PC-9 (cell line): Measurements from ENCODE around the gene DLGAP1. TPM values are rescaled to one million over a fixed set of nuclear protein-coding genes. Genes with fewer than 3 reads are reported as not detected.

Source experiments
- BruUV-seq: library from RNA; stranded (reverse); fragments of 400-500 nt; replicated peaks from 2 replicates; lab custom pipeline; 2021; lab: Mats Ljungman, UMichigan
- CTCF ChIA-PET: fragments of 300-600 bp; sonication (Branson Sonifier 250); formaldehyde crosslinking; loops from one replicate; lab custom pipeline; 2022; ENCODE audit warnings: antibody characterized with exemption; lab: Charles Lee
- POLR2A ChIA-PET: fragments of 300-600 bp; sonication (Branson Sonifier 250); formaldehyde crosslinking; loops from one replicate; lab custom pipeline; 2022; ENCODE audit warnings: antibody characterized with exemption; ENCODE audit not compliant: unreplicated experiment; lab: Charles Lee
- DNase-seq, 2 experiments: peaks; one replicate each; pipeline versions ENCODE4 v3.0.0 to v3.0.0-alpha.2; 2015 to 2022; ENCODE audit warnings: mixed read lengths in 1 of 2
- H2AFZ ChIP-seq: fragments of 200-600 bp; sonication (generic); 2 replicates; pipeline ENCODE4 v1.8.1; 2017; ENCODE audit warnings: antibody characterized with exemption
- H3F3A ChIP-seq: fragments of 200-600 bp; sonication (generic); 2 replicates; pipeline ENCODE4 v1.8.1; 2017; ENCODE audit warnings: antibody characterized with exemption, mild to moderate bottlenecking, low read depth; ENCODE audit not compliant: insufficient read depth
- H3K27ac ChIP-seq: fragments of 200-600 bp; sonication (generic); 2 replicates; pipeline ENCODE4 v1.6.1; 2016; ENCODE audit warnings: mixed run types
- H3K27me3 ChIP-seq: fragments of 200-600 bp; sonication (generic); 2 replicates; pipeline ENCODE4 v1.6.1; 2016; ENCODE audit warnings: low read depth, mixed run types; ENCODE audit not compliant: insufficient read depth
- H3K36me3 ChIP-seq: fragments of 200-600 bp; sonication (generic); 2 replicates; pipeline ENCODE4 v1.6.1; 2016; ENCODE audit warnings: low read depth, mixed run types
- H3K4me1 ChIP-seq: fragments of 200-600 bp; sonication (generic); replicated peaks from 2 replicates; pipeline ENCODE4 v1.6.1; 2016; ENCODE audit warnings: mixed run types; ENCODE audit not compliant: insufficient read depth
- H3K4me2 ChIP-seq: fragments of 200-600 bp; sonication (generic); 2 replicates; pipeline ENCODE4 v1.6.1; 2017; ENCODE audit warnings: mixed run types
- H3K4me3 ChIP-seq: fragments of 200-600 bp; sonication (generic); 2 replicates; pipeline ENCODE4 v1.6.1; 2016; ENCODE audit warnings: mixed run types
- H3K79me2 ChIP-seq: fragments of 200-600 bp; sonication (generic); 2 replicates; pipeline ENCODE4 v1.6.1; 2017; ENCODE audit warnings: low read depth, mixed run types
- H3K9me2 ChIP-seq: fragments of 200-600 bp; sonication (generic); 2 replicates; pipeline ENCODE4 v1.8.1; 2017; ENCODE audit warnings: mild to moderate bottlenecking; ENCODE audit not compliant: insufficient read depth
- H3K9me3 ChIP-seq: fragments of 200-600 bp; sonication (generic); 2 replicates; pipeline ENCODE4 v1.8.1; 2016; ENCODE audit warnings: low read depth; ENCODE audit not compliant: insufficient read depth
- H4K20me1 ChIP-seq: fragments of 200-600 bp; sonication (generic); 2 replicates; pipeline ENCODE4 v1.8.1; 2017; ENCODE audit not compliant: insufficient read depth
- CTCF ChIP-seq: fragments of 200-600 bp; sonication (generic); conservative IDR thresholded peaks from 2 replicates; pipeline ENCODE4 v1.6.1; 2017; ENCODE audit warnings: mixed run types, antibody characterized with exemption, mild to moderate bottlenecking, moderate library complexity
- EZH2 ChIP-seq: fragments of 200-600 bp; sonication (generic); IDR thresholded peaks from 2 replicates; pipeline ENCODE4 v1.8.0; 2017; ENCODE audit warnings: antibody characterized with exemption, low read depth
- intact Hi-C: fragments of 100-400 bp; cut with micrococcal nuclease; formaldehyde crosslinking; loops from one replicate; pipeline ENCODE4 v1.10.0; 2022; ENCODE audit not compliant: unreplicated experiment
- total RNA-seq: library from RNA; stranded (reverse); gene quantifications from 2 replicates; pipeline ENCODE4 v1.2.3, GENCODE V29; 2021

DLGAP1 gene
- total RNA-seq, 1 experiment from 2014 or later: not detected

- intact Hi-C loops: no loop called here
- BruUV-seq: no TSS peak
- no peaks in the 10 kb centered on the region for H3K79me2 ChIP-seq
- H3F3A ChIP-seq: no peaks in the 10 kb centered on the region; the same call in 1 of the 2 replicates
- H3K27ac ChIP-seq: no peak overlapping the region
- H2AFZ ChIP-seq: no peak overlapping the region
- H3K9me2 ChIP-seq: peaks cover 5% of the 10 kb centered on the region; the same call in 1 of the 2 replicates
- H3K4me2 ChIP-seq: no peak overlapping the region
- POLR2A ChIA-PET: interaction anchor here (0.6 kb wide), 2 partner anchors 47 to 419 kb away, joined by 4 to 10 read pairs; no protein-coding TSS in a partner anchor
- H3K4me3 ChIP-seq: no peak overlapping the region
- TF ChIP-seq CTCF (no peak), EZH2 (no peak)
- H3K4me1 ChIP-seq: no peaks in the 10 kb centered on the region
- H3K36me3 ChIP-seq: no peaks in the 10 kb centered on the region
- DNase-seq: no peak
- CTCF ChIA-PET: no interaction called here
- H4K20me1 ChIP-seq: no peaks in the 10 kb centered on the region
- no peaks in the 10 kb centered on the region for H3K9me3 ChIP-seq
- H3K27me3 ChIP-seq: no peaks in the 10 kb centered on the region
Measured at GRCh38 chr18:3547891-3548615, 907.1 kb downstream of the DLGAP1 start.

GRCh38 chr18:3546106-3546505 lies 909.0 kb downstream of the DLGAP1 start:
- CTCF ChIA-PET: interaction anchor here (0.6 to 1.4 kb wide), 2 partner anchors 40 to 177 kb away, joined by 3 to 4 read pairs; no protein-coding TSS in a partner anchor

GRCh38 chr18:3544537-3544936 lies 910.6 kb downstream of the DLGAP1 start:
- no peak for DNase-seq
- intact Hi-C loops: loop anchor here (5.0 kb wide), 1 partner anchor 48 kb away; no protein-coding TSS in a partner anchor
- CTCF ChIA-PET: no interaction called here
- no peak overlapping the region for H2AFZ ChIP-seq
- H3K4me2 ChIP-seq: no peak overlapping the region
- H4K20me1 ChIP-seq: no peaks in the 10 kb centered on the region
- peaks cover 11% of the 10 kb centered on the region; the same call in 1 of the 2 replicates for H3F3A ChIP-seq
- H3K36me3 ChIP-seq: no peaks in the 10 kb centered on the region
- peaks cover 24% of the 10 kb centered on the region for H3K4me1 ChIP-seq
- POLR2A ChIA-PET: no interaction called here
- H3K9me2 ChIP-seq: peaks cover 5% of the 10 kb centered on the region; the same call in 1 of the 2 replicates
- no peak for TF ChIP-seq EZH2
- no peak for TF ChIP-seq CTCF
- H3K79me2 ChIP-seq: no peaks in the 10 kb centered on the region
- no peaks in the 10 kb centered on the region for H3K27me3 ChIP-seq
- no TSS peak for BruUV-seq
- no peak overlapping the region for H3K27ac ChIP-seq
- no peak overlapping the region for H3K4me3 ChIP-seq
- H3K9me3 ChIP-seq: no peaks in the 10 kb centered on the region

More at GRCh38 chr18:3546106-3546505, 909.0 kb downstream of the DLGAP1 start:
- POLR2A ChIA-PET: no interaction called here
- H3K27me3 ChIP-seq: no peaks in the 10 kb centered on the region
- H3K9me2 ChIP-seq: peaks cover 5% of the 10 kb centered on the region; the same call in 1 of the 2 replicates
- intact Hi-C loops: no loop called here
- no peaks in the 10 kb centered on the region for H4K20me1 ChIP-seq
- H3K4me2 ChIP-seq: no peak overlapping the region
- DNase-seq: no peak
- no peak overlapping the region for H2AFZ ChIP-seq
- no peaks in the 10 kb centered on the region for H3K9me3 ChIP-seq
- no TSS peak for BruUV-seq
- peaks cover 15% of the 10 kb centered on the region for H3K4me1 ChIP-seq
- TF ChIP-seq EZH2: no peak
- no peak for TF ChIP-seq CTCF
- no peak overlapping the region for H3K4me3 ChIP-seq
- peaks cover 5% of the 10 kb centered on the region; the same call in 1 of the 2 replicates for H3F3A ChIP-seq
- H3K36me3 ChIP-seq: no peaks in the 10 kb centered on the region
- H3K79me2 ChIP-seq: no peaks in the 10 kb centered on the region
- H3K27ac ChIP-seq: no peak overlapping the region
